GM19395 (cell line): Measurements from ENCODE around the gene LKAAEAR1.
"Not testable (repeated sequence)": the region's sequence is repeated elsewhere in the genome, so short reads cannot be mapped to it uniquely, and the experiment has no call there.

Source experiments
- ATAC-seq: cut with Tn5 transposase; IDR thresholded peaks from one replicate; pipeline ENCODE4 v1.9.1; 2021; ENCODE audit warnings: mild to moderate bottlenecking, moderate library complexity; ENCODE audit not compliant: unreplicated experiment

Gene LKAAEAR1

DNA sequence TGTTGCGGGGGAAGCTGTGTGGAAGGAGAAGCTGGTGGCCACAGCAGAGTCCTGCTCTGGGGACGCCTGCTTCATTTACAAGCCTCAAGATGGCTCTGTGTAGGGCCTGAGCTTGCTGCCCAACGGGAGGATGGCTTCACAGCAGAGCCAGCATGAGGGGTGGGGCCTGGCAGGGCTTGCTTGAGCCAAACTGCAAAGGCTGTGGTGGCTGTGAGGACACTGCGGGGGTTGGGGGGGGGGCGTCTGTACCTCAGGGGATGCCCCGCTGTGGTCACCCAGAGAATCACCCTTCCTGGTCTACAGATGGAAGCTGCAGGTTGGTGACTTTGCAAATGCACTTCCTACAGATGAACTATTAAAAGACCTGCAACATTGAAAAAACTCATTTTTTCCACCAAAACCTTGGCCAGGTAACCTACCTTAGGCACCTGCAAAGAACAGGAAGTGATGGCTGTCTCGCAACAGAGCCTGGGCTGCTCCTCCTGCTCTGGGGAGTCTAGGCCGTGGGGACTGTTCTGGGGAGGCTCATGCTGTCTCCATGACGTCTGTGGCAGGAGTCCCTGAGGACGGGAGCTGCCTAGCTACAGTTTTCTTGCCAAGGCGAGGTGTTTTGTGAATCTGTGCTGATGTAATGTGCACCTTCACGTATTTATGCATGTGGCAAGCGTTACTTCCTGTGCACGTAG is 15.8 kb upstream of the LKAAEAR1 start:
- no peak for ATAC-seq

DNA sequence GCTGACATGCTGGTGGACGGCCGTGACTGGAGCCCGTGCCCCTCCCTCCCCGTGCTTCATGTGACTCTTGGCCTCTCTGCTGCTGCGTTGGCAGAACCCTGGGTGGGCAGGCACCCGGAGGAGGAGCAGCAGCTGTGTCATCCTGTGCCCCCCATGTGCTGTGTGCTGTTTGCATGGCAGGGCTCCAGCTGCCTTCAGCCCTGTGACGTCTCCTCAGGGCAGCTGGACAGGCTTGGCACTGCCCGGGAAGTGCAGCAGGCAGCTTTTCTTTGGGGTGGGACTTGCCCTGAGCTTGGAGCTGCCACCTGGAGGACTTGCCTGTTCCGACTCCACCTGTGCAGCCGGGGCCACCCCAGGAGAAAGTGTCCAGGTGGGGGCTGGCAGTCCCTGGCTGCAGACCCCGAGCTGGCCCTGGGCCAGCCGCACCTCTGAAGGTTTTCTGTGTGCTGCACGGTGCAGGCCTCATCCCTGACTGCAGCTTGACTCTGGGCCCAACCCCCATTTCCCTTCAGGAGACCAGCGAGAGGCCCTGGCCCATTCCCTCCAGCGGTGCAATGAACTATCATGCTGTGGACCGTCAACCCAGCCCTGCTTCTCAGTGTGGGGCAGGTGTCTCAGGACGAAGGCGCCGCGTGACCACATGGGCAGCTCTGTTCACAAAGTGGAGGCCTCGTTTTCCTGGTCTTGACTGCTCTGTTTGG is 15.0 kb upstream of the LKAAEAR1 start:
- ATAC-seq: no peak

DNA sequence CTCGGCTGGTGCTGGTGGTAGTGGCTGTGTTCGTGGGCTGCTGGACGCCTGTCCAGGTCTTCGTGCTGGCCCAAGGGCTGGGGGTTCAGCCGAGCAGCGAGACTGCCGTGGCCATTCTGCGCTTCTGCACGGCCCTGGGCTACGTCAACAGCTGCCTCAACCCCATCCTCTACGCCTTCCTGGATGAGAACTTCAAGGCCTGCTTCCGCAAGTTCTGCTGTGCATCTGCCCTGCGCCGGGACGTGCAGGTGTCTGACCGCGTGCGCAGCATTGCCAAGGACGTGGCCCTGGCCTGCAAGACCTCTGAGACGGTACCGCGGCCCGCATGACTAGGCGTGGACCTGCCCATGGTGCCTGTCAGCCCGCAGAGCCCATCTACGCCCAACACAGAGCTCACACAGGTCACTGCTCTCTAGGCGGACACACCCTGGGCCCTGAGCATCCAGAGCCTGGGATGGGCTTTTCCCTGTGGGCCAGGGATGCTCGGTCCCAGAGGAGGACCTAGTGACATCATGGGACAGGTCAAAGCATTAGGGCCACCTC is 14.3 kb upstream of the LKAAEAR1 start:
- ATAC-seq: no peak

DNA sequence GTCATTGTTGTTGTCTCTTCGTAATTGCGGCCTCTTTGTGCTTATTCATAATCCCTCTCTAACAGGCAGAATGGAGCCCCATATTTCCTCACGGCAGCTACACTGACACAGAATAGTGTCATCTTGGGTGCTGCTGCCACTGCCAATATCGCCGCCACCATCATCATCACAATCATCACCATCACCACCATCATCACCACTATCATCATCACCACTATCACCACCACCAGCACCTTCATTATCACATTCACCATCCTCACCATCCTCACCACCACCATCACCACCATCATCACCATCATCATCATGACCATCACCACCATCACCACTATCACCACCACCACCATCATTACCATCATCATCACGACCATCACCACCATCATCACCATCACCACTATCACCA is 12.3 kb upstream of the LKAAEAR1 start:
- ATAC-seq: no peak

DNA sequence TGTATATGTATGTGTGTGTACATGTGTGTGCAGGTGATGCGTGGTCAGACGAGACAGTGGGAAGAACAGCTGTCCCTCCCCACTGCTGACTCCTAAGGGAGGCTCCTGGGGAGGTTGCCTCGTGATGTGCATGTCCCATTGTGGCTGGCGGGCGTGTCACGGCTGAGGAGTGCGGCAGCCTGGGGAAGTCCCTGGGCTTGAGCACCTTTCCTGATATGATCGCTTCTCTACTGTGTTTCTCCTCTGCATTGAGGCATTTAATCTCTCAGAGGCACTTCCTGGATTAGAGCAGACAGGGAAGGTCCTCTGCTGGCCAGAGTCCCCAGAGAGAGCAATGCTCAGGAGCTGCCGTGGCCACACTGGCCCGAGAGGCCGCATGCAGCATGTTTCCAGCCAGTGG is 11.7 kb upstream of the LKAAEAR1 start:
- no peak for ATAC-seq

DNA sequence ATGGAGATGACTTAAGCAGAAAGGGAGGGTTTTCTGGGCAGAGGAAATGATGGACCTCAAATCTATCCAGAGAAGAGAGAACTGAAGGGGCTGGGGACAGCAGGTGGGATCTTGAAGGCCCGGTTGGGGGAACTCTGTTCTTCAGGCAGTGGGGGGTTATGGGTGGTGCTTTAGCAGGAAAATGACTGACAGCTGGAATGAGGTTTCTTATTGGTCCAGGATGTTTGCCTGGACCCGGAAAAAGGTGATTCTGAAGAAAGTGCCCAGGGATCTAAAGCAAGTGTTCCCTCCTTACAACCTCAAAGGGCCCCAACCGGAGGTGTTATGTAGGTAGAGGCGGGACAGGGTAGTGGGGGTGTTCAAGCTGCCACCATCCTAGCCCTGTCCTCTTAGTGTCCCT is 11.3 kb upstream of the LKAAEAR1 start:
- ATAC-seq: no peak

DNA sequence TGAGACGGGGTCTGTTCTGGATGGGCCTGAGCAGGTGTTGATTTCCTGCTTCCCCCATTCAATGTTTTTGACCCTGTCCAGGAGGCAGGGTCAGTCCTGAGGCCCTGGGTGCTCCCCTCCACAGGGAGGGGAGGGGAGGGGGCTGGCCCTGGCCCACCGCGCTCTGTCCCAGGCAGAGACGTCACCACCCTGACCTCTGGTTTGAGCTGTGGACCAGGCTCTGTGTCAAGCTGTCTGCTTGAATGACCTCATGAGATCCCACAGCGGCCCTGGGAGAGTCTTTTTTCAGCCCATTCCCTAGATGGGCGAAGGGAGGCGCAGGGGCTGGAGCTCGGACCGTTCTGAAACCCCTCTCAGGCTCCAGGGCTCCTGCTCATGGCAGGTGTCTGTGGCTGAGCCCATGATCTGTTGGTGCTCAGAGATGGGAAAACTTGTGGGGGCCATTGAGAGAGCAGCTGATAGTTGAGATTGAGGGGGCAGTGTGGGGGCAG is 8.9 kb upstream of the LKAAEAR1 start:
- no peak for ATAC-seq

DNA sequence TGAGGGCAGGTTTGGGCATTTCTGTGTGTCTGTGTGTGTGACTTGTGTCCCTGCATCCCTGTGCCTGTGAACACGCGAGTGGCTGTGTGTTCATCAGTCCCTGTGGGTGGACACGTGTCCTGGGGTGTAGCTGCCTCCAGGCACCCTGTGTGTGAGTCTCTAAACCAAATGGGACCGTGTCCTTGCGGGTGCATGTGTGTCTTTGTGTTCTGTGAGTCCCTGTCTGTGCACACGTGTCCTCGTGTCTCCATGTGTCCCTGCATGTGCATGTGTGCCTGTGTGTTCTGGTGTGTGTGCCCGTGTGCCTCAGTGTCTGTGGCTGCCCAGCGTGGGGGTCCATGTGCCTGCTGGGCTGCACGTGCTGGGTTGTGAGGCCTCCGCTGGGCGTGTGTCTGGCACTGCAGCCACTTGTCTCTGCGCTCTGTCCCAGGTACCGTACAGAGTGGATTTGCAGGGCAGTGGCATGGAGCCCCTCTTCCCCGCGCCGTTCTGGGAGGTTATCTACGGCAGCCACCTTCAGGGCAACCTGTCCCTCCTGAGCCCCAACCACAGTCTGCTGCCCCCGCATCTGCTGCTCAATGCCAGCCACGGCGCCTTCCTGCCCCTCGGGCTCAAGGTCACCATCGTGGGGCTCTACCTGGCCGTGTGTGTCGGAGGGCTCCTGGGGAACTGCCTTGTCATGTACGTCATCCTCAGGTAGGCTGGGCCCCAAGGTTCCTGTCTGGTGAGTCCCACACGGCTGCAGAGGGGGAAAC is 8.2 kb upstream of the LKAAEAR1 start:
- no peak for ATAC-seq

DNA sequence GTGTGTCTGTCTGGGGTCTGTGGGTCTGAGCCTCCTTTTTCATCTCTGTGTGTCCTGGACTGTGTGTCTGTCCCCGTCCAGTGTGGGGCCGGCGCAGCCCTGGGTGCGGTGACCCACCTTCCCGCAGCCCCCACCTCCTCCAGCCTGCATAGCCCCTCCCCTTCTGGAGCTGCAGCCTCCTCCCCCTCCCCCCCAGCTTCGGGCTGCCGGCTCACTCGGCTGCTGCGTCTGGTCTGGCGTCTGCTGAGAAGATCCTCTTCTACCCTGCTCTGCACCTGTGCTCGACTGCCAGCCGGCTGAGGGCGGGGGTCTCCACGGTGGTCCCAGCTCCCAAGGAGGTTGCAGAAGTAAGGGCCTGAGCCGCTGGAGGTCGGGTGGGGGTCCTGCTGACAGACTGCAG is 7.6 kb upstream of the LKAAEAR1 start:
- no peak for ATAC-seq

DNA sequence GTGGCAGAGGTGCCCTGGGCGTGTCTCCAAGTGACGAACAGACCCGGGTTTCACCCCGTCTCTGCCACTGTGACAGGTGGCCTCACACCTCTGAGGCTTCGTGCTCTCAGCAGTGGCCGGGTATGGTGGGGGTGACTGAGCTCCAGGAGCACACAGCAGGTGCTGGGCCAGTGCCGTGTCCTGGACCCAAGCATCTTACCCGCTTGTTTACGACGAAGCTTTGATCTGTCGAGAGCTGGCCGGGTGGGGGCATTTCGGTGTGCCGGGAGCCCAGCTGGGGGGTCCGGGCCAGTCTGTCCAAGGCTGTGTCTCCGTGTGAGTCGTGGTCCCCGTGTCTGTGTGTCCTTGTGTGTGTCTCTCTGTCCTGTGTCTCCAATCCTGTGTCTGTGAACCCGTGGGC is 7.1 kb upstream of the LKAAEAR1 start:
- no peak for ATAC-seq

DNA sequence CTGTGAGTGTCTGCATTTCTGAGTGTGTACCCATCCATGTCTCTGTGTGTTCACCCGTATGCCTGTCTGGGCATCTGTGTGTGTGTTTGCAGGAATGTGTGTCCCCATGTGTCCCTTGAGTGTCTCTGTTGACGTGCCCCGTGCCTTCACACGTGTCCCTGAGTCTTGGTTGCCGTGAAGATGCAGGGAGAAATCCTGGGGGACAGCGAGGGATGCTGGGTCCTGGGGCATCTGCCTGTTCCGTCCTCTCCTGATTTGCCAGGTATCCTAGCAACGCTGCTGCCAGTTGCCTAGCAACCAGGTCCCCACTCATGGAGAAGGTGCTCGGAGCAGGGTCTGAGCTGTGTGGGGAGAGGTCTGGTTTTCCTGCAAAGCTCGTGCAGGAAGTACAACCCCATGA is 6.0 kb upstream of the LKAAEAR1 start:
- ATAC-seq: no peak

DNA sequence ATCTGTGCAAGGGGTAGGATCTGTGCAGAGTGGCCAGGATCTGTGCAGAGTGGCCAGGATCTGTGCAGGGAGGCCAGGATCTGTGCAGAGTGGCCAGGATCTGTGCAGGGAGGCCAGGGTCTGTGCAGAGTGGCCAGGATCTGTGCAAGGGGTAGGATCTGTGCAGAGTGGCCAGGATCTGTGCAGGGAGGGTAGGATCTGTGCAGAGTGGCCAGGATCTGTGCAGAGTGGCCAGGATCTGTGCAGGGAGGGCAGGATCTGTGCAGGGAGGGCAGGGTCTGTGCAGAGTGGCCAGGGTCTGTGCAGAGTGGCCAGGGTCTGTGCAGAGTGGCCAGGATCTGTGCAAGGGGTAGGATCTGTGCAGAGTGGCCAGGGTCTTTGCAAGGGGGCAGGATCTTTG is 4.4 kb upstream of the LKAAEAR1 start:
- ATAC-seq: not testable (repeated sequence)

DNA sequence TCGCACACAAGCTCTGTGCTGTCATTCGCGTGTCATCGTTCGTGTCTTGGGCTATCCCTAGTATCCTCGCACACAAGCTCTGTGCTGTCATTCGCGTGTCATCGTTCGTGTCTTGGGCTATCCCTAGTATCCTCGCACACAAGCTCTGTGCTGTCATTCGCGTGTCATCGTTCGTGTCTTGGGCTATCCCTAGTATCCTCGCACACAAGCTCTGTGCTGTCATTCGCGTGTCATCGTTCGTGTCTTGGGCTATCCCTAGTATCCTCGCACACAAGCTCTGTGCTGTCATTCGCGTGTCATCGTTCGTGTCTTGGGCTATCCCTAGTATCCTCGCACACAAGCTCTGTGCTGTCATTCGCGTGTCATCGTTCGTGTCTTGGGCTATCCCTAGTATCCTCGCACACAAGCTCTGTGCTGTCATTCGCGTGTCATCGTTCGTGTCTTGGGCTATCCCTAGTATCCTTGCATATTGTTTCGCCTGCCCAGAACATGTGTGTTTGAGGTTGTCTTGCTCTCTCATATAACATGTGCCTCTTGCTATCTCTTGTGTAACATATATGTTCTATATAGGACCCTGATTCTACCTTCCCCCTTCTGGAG is 3.1 kb upstream of the LKAAEAR1 start:
- not testable (repeated sequence) for ATAC-seq

DNA sequence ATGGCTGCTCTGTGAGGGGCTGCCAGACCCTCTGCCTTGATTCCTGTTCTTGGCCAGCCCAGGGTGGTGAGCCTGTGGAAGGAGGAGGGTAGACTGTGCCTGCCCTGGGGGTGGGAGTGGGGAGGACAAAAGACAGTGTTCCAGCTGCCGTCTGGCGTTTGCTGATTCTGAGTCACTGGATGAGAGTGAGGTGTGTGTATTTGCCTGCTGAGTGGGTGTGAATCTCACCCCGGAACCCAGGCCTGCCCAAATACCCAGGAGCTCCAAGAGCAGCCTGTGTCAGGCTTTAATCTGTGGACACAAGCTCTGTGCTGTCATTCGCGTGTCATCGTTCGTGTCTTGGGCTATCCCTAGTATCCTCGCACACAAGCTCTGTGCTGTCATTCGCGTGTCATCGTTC is 2.6 kb upstream of the LKAAEAR1 start:
- no peak for ATAC-seq

DNA sequence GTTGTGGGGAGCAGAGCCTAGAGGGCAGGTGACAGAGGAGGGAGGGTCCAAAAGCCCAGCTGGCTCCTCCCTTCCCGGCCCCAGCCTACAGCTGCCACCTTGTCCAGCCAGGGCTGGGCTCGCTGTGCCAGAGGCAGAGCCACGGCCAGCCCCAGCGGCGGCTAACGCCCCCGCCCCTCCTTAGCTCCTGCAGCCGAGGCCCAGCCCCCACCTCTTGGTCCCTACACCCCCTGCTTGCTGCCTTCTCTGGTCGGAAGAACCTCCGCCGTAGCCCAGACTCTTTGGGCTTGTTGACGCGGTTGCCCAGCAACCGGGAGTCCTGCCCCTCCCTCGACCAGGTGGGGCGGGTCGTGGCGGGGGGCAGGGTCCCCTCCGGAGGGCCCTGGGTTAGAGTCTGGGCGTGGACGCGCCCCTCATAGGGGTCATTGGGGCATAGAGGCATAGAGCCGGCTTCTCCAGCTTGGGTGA is 521 bp upstream of the LKAAEAR1 start:
- no peak for ATAC-seq

DNA sequence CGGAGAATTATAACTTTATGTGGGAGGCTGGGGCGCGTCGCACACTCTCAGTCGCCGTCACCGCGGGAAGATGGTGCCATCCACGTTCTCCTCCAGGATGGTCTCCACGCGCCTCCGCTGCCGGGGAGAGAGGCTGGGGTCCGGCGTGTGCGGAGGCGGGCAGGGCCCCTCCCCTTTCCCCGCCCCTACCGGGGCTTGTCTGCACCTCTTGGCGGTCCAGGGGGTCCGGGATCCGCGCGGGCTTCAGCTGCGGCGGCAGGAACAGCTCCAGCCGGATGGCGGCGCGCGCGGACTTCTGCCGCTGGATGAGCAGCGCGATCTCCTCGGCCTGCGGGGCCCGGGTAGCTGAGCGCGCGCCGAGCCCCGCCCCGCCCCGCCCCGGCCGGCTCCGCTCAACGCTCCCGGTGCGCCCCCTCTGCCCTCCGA is 807 bp downstream of the LKAAEAR1 start:
- ATAC-seq: no peak

DNA sequence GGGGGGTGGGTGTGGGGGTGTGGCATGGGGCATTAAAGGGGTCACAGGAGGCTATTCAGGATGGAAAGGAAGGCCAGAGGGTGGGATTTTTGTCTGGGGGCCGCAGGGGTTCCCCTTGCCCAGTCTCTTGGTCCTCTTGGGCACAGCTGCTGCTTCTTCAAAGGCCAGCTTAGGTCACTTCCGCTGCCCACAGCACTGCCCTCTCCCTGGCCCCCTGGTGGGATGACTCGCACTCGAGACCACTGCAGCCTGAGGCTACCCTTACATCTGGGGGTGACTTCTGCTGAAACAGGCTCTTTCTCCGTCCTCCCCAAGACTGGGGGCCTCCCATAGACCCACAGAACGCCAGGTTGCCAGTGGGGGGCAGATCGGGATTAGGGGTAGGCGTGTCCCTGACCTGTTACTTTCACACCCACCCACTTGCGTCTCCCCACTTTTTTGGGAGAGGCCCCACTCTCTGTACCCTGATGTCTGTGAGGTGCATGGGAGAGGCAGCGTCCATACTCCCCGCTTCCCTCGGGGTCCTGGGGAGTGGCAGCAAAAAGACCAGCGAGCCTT is 1.3 kb downstream of the LKAAEAR1 start:
- ATAC-seq: no peak

DNA sequence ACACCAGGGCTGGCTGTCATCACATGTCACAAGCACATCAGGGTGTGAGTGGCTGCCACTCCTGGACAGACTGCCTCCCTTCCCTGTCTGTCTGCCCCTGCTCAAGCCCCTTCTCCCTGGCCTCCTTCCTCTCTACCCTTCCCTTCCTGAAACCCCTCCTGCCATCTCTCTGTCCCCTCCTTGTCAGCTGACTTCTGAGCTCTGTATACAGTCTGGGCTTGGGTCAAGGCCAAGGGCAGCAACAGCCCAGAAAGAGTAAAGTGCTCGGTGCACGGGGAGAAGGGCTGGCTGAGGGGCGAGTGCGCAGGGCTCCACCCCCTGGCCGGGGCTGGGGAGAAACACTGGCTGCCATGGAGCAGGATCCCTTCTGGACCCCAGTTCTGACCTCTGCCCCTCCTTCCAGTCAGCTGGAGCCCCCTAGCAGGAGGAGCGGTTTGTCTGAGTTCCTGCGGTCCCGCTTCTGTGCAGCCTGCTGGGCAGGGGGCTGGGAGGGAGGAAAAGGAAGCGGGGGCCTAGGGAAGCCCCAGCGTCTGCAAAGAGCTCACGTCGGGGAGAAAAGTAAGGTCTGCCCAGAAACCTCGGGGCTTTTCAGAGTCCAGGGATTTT is 2.0 kb downstream of the LKAAEAR1 start:
- ATAC-seq: no peak

DNA sequence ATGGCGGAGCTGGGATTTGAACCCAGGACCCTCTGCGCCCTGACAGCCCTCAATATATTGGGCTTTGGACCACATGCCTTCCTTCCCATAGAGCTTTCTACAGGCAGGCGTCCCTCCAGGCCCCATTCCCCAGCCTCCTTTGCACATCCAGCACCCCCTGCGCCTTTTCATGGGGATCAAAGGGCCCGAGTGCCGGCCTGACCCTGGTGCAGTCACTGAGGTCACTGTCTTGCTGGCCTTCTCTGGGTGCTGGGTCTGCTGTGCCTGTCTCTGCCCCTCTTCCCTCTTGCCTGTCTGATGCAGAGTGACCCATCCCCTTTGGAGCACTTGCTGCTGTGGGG is 2.6 kb downstream of the LKAAEAR1 start:
- no peak for ATAC-seq

DNA sequence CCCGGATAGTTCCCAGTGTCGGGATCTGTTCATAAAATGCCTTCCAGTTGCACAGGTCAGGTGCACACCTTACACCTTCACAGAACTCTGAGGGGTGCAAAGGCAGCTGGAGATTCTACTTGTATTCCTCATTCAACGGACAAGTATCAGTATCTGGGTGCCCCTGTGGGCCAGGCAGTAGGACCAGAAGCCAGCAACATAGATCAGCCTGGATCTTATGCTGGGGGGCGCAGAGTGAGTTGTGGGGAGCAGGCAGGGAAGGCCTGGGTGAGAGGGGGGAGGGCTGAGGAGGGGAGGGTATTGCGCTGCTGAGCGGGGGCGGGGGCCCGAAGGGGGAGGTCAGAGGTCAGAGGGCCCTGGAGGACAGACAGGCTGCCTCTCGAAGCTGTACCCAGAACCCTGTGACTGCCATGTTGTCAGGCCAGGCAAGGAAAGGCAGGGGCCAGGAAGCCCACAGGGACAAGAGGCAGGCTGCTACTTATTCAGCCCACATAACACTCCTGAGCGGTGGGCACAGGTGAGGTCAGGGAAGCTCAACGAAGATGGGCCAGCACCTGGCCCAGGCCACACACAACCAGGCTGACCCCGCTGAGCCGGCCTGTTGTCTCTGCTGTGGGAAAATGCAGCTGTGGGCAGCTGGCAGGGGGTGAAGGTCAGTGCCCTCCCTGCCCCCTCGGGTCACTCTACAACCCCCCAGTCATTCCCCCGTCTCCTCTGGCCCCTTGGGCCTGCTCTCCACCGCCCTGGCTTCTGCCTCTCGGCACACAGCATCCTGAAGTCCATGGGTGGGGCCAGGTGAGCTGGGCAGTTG is 3.2 kb downstream of the LKAAEAR1 start:
- no peak for ATAC-seq
